ENCODE results near the gene KCNIP4. TPM values are rescaled to one million over a fixed set of nuclear protein-coding genes. Genes with fewer than 3 reads are reported as not detected.

KCNIP4 gene
- total RNA-seq, 1 donor from 2014 or later: 6.2 TPM

GRCh38 chr4:20857081-20857480 lies 1091.5 kb downstream of the KCNIP4 start:
- no peak for DNase-seq (ENCODE audit: extremely low spot score, unreplicated experiment)
- TF ChIP-seq CTCF (conservative IDR thresholded peaks at IDR 0.05): no peak
- H3K36me3 Mint-ChIP-seq: no peaks in the 10 kb centered on the region
- H3K4me3 Mint-ChIP-seq: no peak overlapping the region
- H3K9me3 Mint-ChIP-seq: peaks cover 10% of the 10 kb centered on the region
- H3K4me1 Mint-ChIP-seq (ENCODE audit: unreplicated experiment): peaks cover 16% of the 10 kb centered on the region
- H3K27me3 Mint-ChIP-seq: no peaks in the 10 kb centered on the region
- H3K27ac Mint-ChIP-seq: no peak overlapping the region

- no peak overlapping the region for H3K27ac Mint-ChIP-seq
- H3K9me3 Mint-ChIP-seq: peaks cover 10% of the 10 kb centered on the region
- no peaks in the 10 kb centered on the region for H3K36me3 Mint-ChIP-seq
- TF ChIP-seq CTCF (conservative IDR thresholded peaks at IDR 0.05): no peak
- no peak overlapping the region for H3K4me3 Mint-ChIP-seq
- H3K4me1 Mint-ChIP-seq (ENCODE audit: unreplicated experiment): peaks cover 13% of the 10 kb centered on the region
- no peak for DNase-seq (ENCODE audit: extremely low spot score, unreplicated experiment)
- H3K27me3 Mint-ChIP-seq: peaks cover 3% of the 10 kb centered on the region
Measured at GRCh38 chr4:20847124-20847747, 1101.3 kb downstream of the KCNIP4 start.

- Mint-ChIP-seq H3K4me1 (ENCODE audit: unreplicated experiment) (peaks cover 13% of the 10 kb centered on the region), H3K4me3 (no peak overlapping the region), H3K27me3 (peaks cover 3% of the 10 kb centered on the region), H3K36me3 (no peaks in the 10 kb centered on the region), H3K27ac (no peak overlapping the region), H3K9me3 (peaks cover 12% of the 10 kb centered on the region)
- DNase-seq (ENCODE audit: extremely low spot score, unreplicated experiment): no peak
- TF ChIP-seq CTCF (conservative IDR thresholded peaks at IDR 0.05): no peak
Measured at GRCh38 chr4:20844311-20844710, 1104.3 kb downstream of the KCNIP4 start.

- Mint-ChIP-seq H3K27me3 (no peaks in the 10 kb centered on the region), H3K9me3 (peaks cover 12% of the 10 kb centered on the region), H3K4me1 (ENCODE audit: unreplicated experiment) (peaks cover 13% of the 10 kb centered on the region), H3K27ac (no peak overlapping the region), H3K4me3 (no peak overlapping the region), H3K36me3 (no peaks in the 10 kb centered on the region)
- no peak for TF ChIP-seq CTCF (conservative IDR thresholded peaks at IDR 0.05)
- no peak for DNase-seq (ENCODE audit: extremely low spot score, unreplicated experiment)
Measured at GRCh38 chr4:20840648-20841190, 1107.9 kb downstream of the KCNIP4 start.

- no peak for TF ChIP-seq CTCF (conservative IDR thresholded peaks at IDR 0.05)
- H3K36me3 Mint-ChIP-seq: no peaks in the 10 kb centered on the region
- peak overlapping the region; percentile 10 for H3K27ac Mint-ChIP-seq
- H3K27me3 Mint-ChIP-seq: no peaks in the 10 kb centered on the region
- no peak for DNase-seq (ENCODE audit: extremely low spot score, unreplicated experiment)
- H3K4me3 Mint-ChIP-seq: no peak overlapping the region
- peaks cover 12% of the 10 kb centered on the region for H3K9me3 Mint-ChIP-seq
- H3K4me1 Mint-ChIP-seq (ENCODE audit: unreplicated experiment): peaks cover 8% of the 10 kb centered on the region
Measured at GRCh38 chr4:20839957-20840356, 1108.6 kb downstream of the KCNIP4 start.
